EL (cell line): ENCODE measurements around the gene KCNJ15.
"Not testable (repeated sequence)": the region's sequence is repeated elsewhere in the genome, so short reads cannot be mapped to it uniquely, and the experiment has no call there.

Experiments
- DNase-seq: peaks from one replicate; pipeline ENCODE4 v3.0.0-alpha.2; 2016

KCNJ15 gene

DNA sequence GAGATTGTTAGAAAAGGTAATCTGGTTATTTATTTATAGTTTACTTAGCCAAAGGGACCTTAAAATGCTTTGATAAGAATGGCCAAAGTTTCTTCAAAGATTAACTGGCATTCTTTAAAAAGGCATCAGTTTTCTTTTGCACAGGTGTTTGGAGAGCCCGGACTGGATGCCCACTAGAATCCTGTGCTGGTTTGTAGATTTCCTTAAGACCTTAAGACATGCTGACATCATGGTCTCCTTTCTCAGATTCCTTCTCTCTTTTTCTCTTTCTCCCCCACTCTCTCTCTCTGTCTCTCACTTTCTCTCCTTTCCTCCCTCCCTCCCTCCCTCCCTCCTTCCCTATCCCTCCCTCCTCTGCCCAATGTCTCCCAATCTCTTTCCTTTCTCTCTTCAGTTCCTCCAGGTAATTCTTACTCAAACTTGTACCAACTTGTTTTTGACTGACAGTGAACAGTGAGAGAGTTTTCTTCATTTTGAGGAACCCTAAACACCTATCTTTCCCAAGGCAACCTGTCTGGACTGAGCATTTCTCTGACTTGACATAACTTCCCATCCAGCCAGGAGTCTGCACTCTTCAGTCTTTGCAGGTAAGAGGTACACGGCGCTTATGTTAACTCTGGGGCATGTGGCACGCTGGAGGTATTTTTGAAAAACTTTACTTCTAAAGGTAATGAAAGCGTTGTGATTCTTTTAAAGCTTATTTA is at the start of gene KCNJ15:
KCNJ15 (plus strand) TSS at position 393 of the 704 bp plus-strand sequence. CDS start 42,271 bp downstream, outside the sequence.
- no peak for DNase-seq

- DNase-seq: no peak
These were observed 48.7 kb upstream of the KCNJ15 start for GRCh38 chr21:38208118-38208517.

DNA sequence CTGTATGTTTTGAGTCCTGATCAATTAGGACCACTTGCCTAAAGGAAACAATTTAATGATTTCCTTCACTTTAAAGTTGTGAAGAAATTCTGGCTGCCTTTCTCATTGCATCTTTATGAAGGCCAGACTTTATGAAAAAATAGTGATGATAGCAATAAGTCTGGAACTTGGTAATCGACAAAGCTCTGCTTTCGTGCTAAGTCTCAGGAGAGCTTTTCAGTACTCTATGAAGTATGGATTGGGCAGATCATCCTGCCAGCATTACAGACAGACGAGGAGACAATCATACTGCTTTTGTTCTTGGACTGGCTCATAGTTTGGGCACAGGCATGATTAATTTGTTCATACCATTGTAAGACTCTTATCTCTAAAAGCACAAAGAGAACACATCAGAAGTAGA is 45.5 kb upstream of the KCNJ15 start:
- no peak for DNase-seq

GRCh38 chr21:38212706-38213105 is 44.1 kb upstream of the KCNJ15 start:
- no peak for DNase-seq

- peak; percentile 78 for DNase-seq
These were observed 37.7 kb upstream of the KCNJ15 start for GRCh38 chr21:38219049-38219628.

- no peak for DNase-seq
These were observed 36.5 kb upstream of the KCNJ15 start for GRCh38 chr21:38220270-38220737.

GRCh38 chr21:38221594-38221993 is 35.2 kb upstream of the KCNJ15 start:
- DNase-seq: no peak

DNA sequence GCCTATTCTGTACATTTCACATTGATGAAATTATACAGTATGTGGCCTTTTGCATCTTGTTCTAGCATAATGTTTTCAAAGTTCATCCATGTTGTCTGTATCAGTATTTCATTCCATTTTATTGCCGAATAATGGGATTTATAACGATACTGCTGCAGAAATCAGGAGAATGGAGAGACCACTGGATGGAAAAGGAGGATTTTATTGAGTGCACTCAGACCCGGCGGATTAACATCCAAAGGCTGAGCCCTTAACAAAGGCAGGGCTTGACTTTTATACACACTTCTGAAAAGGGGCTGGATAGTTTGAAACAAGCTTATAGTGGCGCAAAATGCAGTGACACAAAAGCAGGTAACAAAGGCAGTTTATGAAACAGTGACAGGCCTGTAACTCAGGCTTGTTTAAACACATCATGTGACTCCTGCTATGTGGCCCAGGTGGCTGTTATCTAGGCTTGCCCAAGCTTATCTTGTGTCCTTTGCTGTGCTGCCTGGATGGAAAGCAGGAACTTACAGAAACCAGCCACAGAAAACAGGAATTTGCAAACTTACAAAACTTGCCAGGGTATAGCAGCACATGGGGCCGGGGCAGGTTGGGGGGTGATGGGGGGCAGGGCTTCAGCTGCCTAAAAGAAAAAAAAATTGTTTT is 32.8 kb upstream of the KCNJ15 start:
- no peak for DNase-seq

- DNase-seq: no peak
These were observed 29.4 kb upstream of the KCNJ15 start for GRCh38 chr21:38227401-38227800.

DNA sequence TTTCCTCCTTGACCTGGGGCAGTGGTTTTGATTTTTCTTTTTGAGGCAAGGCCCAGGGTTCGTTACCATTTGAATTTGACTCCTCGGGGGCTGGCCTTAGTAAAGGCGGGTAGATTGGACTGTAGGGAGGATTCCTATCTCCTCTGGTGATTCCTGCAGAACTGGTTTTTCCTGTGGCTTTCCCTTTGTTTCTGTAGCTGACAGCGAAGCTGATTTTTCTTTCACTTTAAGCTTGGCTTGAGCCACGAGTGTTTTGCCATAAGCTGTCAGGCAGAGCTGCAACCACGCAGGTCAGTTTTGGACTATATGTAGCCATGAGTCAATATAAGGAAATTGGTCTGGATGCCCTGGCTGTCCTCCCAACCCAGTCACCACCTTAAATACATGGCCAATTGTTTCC is 28.7 kb upstream of the KCNJ15 start:
- DNase-seq: no peak

DNA sequence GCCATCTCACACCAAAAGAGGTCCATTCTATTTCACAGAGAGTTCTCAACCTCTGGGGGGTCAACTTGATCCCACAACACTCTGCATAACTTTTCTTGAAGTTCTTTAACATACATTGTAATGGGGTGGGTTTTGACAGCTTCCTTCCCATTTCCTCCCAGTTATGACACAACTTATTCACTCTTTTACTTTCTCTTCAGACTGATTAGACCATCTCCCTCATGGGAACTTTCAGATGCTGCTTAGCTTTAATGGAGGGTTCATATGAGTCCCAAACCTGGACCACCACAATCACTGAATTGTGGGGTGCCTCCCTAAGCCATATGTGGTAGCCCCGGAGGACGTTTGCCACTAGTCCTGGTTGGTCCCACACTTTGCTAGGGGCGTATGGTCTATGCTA is 28.3 kb upstream of the KCNJ15 start:
- DNase-seq: no peak

GRCh38 chr21:38229260-38229877 is 27.4 kb upstream of the KCNJ15 start:
- DNase-seq: no peak

DNA sequence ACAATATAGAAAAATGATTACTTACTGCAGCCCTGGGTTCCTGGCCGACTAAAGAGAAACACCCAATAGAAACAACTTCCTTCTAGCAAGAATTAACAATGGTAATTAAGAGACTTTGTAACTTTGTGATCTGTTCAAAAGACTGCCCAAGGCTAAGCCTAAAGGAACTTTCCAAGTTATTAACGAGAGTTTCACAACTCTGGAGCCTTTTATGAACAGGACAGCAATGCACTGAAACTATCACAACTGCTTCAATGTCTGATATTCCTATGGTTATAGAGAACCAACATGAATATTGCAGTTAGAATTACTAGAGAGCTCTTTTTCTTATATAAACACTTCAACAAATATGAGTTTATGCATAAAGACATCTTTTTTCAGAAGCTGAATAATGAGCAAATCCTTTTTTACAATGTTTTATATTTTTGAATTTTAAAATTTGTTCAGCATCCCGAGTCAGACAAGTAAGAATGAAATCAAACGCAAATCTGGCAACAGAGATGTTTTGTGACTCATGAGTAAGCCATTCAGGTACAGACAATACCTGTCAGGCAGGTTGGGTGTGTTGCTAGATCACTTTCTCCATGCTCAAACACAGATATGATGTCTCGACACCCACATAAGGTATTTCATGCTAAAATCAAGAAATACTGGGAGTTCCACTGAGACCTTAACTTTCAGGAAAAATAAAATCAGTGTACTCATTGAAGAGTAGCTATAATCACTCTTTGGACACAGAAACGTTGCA is 22.2 kb upstream of the KCNJ15 start:
- no peak for DNase-seq

DNA sequence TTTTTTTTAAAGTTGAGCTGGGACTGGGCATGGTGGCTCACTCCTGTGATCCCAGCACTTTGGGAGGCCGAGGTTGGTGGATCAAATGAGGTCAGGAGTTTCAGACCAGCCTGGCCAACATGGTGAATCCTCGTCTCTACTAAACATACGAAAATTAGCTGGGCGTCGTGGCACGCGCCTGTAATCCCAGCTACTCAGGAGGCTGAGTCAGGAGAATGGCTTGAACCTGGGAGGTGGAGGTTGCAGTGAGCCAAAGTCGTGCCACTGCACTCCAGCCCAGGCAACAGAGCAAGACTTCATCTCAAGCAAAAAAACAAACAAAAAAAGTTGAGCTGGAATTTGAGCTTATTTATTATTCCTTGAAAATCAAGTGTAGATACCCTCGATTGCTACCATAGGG is 21.5 kb upstream of the KCNJ15 start:
- DNase-seq: not testable (repeated sequence)

DNA sequence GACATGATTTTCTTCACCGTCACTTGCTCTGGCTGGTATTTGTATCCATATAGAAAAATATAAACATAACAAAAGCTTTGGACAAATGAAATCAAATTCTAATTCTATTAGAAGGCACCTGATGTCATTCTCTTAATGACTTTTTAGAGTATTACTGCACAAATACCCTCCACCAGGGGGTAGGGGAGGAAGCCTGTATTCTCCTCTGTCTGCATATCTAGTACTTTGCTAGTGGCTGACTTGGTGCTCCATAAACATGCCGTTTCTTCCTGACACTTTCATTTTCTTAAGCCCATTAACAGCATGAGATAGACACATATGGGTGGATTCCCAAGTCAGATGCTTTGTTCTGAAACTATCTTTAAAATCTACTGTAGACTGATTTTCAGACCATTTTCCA is 20.6 kb upstream of the KCNJ15 start:
- no peak for DNase-seq

GRCh38 chr21:38239672-38240071 is 17.1 kb upstream of the KCNJ15 start:
- no peak for DNase-seq

DNA sequence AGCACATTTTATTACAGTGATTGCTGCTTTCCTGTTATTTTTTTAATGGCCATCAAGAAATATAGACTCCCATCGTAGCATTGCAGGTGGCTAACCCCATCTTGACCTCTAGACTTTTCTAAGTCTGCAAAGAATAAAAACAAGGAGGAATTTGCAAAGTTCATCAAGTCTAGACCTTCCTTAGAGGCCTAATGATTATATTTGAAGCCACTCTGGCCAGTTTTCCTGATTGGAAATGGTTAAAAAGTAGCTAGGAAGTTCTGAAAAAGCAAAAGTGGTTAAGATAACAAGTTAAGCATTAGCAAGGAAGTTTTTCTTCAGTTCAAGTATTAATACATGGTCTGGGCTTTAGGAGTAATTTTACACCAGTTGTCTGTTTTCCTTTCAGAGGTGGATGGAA is 16.7 kb upstream of the KCNJ15 start:
- DNase-seq: no peak

DNA sequence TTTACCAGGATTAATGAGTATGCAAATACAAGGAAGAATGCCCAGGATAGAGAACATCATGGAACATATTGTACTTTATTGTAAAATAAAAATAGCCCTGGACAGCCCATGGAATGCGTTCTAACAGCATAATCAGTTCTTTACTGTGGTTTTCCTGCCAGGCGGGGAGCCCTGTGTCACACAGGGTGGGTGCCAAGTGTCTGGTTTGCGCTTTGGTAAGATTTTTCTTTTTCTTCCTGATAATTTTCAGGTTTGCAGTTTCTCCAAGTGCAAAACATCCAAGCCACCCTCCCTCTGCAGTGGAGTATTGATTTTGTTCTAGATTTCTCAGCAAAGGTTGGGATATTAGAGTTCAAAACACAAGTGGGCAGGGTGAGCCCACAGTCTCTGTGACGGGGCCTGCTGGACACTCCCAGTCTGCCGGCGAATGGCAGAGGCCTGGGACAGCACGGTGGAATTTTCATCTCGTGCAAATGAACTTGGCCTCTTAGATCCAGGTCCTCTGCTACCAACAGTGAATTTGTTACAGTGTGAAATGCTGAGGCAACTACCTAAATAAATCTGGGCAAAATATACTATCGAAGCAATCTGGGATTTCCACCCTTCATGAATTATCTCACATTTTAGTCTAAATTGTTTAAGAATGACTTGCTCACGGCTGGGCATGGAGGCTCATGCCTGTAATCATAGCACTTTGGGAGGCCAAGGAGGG is 15.6 kb upstream of the KCNJ15 start:
- peak; percentile 54 for DNase-seq

- DNase-seq: no peak
These were observed 14.7 kb upstream of the KCNJ15 start for GRCh38 chr21:38242061-38242460.

- DNase-seq: no peak
These were observed 12.9 kb upstream of the KCNJ15 start for GRCh38 chr21:38243732-38244406.

GRCh38 chr21:38244407-38244787 is 12.4 kb upstream of the KCNJ15 start:
- no peak for DNase-seq
